ENCODE results near the gene MNX1. TPM values are rescaled to one million over a fixed set of nuclear protein-coding genes. Genes with fewer than 3 reads are reported as not detected.

MNX1 gene
- total RNA-seq, 2 experiments from 2014 or later: not detected

DNA sequence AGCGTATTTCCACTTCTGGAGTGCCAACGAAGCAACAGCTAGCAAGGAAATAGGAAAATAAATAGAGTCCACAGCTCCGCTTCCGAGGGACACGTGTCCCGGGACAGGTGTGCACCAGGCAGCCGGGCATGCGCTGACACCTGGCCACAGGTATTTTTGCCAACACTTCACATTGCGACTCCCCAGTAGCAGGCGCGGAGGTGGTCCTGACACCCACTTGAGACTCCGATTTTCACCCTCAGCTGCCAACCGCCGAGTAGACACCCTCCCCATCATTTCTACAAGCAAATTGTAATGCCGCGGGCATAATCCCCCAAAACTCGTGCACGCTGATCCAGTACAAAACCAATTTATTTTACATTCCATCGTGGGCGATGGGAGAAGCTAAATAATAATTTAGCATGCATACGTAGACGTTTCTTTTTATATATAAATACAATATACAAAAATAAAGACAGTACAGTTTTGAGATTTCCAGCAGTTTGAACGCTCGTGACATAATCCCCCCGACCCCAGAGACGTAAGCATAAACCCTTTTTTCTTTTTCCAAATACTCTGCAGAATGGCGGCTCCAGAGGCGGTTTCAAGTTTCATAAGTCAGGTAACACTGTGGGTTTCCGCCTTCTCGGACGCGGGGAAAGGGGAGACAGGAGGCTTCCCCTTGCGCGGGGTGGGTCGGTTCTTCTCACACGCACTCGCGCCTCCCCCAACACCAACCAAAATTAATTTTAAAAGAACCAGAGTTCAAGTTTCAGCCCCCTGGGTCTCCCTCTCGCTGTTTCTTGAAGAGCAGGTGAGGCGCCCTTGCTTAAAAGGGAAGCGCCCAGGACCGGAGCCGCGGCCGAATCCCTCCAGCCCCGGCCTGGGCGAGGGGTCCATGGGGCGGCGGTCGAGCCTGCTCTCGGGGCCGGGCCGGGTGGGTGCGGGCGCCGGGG, 5.7 kb downstream of the MNX1 start:
- POLR2A ChIA-PET: no interaction called here
- CTCF ChIA-PET: no interaction called here

DNA sequence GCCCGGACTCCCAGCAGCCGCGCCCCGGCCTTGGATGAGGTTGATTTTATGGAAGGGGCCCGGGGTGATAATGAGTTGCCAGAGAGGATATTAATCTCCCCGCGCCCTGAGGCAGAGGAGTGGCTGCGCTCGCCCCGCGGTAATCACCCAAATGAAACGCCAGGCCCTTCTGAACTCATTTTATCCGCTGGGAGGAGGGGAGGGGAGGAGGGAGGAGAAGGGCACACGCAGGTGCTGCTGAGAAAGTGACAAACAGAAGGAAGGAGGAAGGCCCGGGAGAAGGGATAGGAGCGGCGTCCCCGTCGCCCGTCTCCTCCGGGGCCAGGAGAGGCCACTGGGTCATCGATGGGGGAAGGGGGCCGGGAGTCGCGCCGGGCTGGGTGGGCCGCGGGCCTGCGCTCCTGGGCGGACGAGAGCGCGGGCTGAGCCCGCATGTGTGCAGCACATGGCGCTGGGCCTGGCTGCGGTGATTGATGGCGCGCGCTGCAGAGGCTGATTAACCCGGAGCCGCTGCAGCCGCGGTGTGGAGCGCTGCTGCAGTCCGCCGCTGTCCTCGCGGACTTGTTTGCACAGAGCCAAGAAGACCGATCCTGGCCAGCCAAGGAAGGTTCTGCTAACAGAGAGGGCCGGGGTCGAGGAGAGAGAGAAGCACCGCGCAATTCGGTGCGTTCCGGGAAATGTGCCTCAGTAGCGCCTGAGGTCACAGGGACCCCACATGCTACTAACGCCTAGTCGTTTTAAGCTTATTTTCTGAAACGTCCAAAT, 6.5 kb downstream of the MNX1 start:
- ChIA-PET CTCF (no interaction called here), POLR2A (no interaction called here)

DNA sequence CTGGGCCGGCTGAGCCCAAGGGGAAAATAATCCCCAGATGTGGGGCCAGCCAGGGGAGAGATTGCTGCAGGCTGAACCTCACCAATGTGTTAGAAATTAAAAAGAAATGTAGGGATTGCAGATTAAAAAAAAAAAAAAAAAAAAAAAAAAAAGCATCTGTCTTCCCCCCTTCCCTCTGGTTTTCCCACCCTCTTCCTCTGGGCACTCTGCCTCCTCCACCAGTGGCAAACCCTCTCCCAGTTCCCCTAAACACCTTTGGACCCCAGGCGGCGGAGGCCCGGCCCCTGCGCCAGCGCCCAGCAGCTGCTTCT, 7.1 kb downstream of the MNX1 start:
- ChIA-PET POLR2A (no interaction called here), CTCF (no interaction called here)

DNA sequence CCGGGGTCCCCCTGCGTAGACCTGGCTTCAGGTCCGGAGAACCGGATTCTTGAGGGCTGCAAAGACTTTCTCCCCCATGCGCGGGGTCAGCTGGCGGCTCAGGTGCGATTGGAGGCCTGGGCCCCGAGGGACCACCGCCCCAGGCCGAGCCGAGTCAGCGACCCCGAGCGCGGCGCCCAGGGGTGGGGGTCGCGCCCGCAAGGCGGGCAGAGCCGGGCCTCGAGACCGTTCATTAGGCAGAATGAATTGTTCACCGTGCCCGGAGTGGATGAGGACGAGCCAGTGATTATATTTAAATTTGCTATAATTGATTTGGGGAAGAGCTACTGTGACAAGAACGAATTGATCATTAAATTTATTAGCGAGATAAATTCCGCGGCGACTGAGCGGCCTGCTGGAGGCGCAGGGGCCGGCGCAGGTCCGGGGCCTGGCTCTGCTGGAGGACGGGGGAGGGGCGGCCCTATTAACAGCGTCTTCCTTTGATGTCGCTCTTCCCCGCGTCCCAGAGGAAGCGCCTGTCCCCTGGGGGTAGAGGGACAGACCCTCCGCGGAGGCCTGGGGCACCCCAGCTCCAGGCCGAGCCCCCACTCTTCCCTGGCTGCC, 7.5 kb downstream of the MNX1 start:
- CTCF ChIA-PET: interaction anchor here (0.6 kb wide), 1 partner anchor 79 kb away, joined by 3 read pairs; no protein-coding TSS in a partner anchor
- POLR2A ChIA-PET: no interaction called here

DNA sequence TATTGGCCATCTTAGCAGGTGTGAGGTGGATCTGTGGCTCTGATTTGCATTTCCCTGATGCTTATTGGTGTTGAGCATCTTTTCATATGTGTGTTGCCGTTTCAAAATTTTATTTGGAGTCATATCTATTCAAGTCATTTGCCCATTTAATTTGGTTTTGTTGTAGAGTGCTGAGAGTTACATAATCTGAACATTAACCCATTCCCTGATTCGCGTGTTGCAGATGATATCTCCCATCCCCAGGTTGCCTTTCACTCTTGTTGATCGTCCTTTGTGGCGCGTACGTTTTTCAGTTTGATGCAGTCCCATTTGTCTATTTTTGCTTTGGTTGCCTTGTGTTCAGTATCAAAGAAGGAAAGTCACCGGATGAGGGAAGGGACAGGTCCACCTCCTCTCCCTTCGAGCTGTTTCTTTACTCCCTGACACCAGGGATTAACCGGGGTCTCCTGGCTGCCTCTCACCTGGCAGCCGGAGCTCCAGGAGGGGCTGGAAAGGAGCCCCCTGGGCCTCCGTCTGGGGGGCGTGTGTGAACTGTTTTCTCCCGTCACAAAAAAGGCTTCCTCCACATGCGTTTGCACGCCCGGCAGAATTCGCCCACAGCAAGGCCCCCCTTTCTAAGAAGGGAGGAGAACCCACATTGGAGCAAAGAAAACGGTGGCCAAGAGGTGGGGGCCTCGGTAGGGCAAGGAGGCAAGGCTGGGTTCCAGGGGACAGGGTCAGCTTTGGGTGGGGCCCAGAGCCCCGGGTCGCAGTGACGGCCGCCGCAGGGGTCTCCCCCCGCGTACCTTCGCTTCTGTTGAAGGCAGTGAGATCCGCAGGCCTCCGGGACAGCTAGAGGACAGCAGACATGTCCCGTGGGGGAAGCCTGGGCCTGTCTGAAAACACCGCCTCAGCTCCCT, 8.3 kb downstream of the MNX1 start:
- POLR2A ChIA-PET: no interaction called here

DNA sequence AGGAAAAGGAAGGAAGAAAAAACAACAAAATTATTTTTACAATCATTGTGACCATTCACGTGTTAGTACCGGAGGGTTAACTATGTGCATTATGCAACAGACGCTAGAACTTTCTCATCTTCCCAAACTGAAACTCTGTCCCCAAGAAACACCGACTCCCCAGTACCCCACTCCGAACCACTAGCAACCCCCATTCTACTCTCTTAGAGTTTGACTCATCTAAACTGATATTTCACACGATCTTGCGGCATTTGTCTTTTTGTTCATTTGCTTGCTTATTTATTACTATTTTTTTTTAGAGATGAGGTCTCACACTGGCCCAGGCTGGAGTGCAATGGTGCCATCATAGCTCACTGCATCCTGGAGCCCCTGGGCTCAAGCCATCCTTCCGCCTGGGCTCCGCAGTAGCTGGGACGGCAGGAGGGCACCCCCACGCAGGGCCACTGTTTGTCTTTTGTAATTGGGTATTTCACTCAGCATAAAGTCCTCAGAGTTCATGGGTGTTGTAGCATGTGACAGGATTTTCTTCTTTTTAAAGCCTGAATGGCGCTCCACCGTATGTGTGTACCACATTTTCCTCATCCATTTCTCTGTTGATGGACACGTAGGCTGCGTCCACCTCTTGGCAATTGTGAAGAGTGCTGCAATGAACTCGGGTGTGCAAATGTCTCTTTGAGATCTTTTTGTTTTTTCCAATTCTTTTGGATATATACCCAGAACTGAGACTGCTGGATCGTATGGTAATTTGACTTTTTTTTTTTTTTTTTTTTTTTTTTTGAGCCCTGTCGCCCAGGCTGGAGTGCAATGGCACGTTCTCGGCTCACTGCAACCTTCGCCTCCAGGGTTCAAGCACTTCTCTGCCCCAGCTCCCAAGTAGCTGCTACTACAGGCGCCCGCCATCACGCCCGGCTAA, 9.5 kb downstream of the MNX1 start:
- ChIA-PET CTCF (no interaction called here), POLR2A (no interaction called here)

More for the DNA sequence above, 8.3 kb downstream of the MNX1 start:
- CTCF ChIA-PET: interaction anchor here (0.6 kb wide), 1 partner anchor 79 kb away, joined by 3 read pairs; no protein-coding TSS in a partner anchor

DNA sequence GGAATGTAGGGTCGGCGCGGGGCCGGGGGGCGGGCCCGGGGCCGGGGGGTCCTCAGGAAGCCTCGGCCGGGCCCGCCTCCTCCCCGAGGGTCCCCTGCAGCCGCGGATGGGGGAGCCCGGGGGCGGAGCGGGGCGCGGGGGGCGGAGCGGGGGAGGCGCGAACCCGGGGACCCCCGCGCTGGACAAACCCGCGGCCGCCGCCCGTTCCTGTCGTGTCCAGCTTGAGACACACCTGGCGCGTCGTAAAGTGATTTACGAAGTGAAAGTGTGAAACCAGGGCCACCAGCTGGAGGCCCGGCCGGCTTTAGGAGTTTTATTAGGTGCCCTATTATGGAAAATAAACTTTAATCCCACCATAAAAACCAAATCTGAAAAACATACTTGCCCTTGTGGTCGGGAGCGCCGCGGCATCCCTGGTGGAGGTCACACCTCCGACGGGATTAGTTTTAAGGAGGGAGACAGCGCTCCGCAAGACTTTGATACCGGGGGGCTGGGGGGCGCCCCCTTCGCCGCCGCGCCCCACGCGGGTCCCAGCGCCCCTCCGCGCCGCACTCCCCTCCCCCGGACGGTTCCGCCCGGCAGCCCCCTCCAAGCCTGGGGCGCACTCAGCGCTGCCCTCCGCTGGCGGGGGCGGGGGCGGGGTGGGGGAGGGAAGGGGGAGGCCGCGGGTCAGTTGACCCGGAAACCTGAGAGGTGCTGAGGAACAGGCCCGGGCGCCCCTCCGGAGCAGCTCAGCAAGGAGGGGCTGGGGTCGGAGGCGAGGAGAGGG, 10.3 kb downstream of the MNX1 start:
- ChIA-PET CTCF (no interaction called here), POLR2A (no interaction called here)

DNA sequence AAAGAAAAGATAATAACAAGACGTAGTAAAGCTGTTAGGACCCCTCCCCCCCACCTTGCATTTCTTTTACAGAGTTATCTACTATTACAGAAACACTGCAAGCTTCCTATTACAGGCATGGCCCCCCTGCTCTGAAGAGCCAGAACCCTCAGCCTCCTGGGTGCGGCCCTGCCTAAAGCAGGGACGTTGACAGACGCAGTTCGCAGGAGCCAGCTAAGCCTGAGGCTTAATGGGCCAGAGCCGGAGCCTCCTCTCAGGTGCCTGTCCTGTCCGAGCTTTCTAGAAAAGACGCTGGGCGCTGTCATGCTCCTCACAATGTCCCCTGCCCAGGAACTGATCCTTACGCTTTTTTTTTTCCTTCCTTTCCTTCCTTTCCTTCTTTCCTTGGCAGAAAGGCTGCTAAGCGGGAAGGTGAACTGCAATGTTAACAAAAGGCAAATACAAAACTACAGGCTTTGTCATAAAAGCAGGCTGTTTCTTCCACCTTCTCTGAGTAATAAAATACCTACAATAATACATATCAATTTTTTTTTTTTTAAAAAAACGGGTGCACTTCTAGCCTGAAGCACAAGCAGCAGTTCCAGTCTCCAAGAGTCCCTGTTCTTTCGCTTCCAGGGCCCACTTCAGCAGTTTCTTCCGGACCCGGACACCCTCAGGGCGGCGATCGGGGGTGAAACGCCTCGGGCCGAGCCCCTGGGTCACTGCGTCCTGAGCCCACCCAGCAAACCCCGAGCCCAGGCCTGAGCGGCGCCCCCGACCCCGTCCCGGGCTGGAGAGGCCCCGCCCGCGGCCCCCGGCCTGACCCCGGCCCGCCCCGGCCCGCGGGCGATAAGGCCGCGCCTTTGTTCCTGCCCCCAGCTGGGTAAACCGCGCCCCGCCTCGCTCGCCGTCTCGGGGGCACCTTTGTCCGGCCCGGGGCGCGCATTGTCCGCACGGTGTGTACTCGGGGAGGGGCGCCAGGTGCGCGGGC, 11.2 kb downstream of the MNX1 start:
- POLR2A ChIA-PET: no interaction called here
- CTCF ChIA-PET: no interaction called here

DNA sequence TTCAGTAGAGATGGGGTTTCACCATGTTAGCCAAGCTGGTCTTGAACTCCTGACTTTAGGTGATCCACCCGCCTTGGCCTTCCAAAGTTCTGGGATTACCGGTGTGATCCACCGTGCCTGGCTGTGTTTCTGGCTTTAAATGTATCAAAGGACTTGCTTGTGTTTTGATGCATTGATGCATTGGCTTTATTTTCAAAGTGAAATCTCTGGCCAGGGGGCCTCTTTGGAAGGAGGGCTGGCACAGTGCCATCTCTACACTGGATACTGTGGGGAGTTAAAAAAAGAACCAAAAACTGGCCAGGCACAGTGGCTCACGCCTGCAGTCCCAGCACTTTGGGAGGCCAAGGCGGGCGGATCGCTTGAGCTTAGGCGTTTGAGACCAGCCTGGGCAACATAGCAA, 16.0 kb downstream of the MNX1 start:
- POLR2A ChIA-PET: no interaction called here
- CTCF ChIA-PET: no interaction called here

DNA sequence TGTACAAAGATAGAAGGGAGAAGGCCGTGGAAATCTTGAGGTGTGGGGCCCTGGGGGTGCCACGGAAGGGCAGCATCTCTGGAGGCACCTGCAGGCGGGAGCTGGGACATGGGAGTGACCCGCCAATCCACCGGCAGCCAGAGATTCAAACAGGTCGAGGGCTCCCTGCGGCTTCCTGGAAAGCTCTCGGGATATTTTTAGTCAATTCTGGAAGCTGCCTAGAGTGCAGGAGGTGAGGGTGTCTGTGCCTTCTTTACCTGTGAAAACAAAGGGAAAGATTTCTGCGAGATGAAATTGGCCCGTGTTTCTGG, 16.6 kb downstream of the MNX1 start:
- ChIA-PET CTCF (no interaction called here), POLR2A (no interaction called here)

DNA sequence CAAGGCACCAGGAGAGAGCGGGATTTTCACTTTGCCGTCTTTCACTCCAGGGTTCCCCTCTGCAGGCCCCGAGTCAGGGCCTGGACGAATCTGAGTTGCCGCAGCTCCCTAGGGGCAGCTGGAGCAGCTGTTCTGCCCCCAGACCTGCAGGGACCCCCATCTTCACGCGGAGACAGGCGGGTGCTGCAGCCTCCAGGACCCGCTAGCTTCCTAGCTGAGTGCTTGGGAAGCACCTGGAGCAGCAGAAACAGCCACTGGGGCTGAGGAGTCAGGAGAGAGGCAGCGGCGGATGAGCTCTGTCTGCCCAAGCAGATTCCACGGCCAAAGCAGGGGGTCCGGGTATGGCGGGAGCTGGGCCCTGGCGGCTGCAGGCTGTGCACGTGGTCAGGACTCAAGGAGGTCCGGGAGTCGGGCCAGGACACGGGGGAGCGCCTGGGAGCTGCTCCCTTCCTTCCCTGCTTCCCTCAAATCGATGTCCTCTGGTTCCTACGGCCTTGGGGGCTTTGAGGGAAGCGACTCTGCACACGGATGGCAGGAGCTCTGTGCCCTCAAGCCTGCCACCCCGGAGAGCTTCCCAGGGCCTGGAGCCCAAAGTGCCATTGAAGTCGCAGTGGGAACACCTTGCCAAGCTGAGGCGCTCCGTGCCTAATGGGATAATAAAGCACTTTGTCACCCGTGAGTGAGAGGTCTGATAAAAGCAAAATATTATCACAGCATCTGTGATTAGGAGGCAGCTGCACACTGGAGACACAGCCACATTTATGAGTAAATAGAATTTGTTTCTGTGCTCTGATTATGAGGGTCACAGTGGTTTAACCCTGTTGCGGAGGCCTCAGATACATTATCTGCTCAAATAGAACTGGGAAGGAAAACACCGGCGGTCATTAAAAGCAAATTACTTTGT, 17.2 kb downstream of the MNX1 start:
- ChIA-PET CTCF (no interaction called here), POLR2A (no interaction called here)

DNA sequence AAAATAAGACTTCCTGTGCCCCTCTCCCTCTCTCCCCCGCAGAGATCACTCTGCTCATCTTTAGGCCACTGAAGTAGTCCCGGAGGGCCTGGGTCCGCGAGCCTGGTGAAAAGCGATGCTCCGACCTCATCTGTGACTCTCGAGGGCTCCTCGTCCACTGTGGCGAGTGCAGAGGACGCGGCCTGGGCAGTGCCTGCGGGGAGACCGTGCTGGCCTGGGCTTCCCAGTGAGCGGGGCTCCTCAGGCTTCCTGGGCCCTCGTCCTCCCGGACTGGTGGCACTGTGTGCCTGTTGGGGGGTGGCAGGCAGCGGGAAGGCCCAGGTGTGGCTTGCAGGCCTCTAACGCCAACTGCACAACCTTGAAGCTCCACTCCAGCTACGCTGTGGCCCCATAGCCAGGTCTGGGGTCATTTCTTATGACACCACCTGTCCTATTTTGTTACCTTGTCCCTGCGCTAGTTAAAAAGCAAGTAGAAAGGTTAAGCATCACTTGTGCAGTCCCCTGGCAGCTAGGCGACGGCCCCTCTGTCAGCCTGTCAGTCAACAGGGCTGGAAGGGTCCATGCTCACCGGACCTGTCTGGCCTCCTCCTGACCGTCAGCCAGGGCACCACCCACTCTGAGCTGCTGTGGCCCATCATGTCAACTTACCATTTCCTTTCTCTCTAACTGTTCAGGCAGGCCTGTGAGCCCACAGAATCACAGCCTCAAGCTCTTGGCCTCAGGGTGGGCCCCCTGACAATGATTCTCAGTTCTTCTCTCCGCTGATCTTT, 20.5 kb downstream of the MNX1 start:
- POLR2A ChIA-PET: no interaction called here
- CTCF ChIA-PET: no interaction called here

DNA sequence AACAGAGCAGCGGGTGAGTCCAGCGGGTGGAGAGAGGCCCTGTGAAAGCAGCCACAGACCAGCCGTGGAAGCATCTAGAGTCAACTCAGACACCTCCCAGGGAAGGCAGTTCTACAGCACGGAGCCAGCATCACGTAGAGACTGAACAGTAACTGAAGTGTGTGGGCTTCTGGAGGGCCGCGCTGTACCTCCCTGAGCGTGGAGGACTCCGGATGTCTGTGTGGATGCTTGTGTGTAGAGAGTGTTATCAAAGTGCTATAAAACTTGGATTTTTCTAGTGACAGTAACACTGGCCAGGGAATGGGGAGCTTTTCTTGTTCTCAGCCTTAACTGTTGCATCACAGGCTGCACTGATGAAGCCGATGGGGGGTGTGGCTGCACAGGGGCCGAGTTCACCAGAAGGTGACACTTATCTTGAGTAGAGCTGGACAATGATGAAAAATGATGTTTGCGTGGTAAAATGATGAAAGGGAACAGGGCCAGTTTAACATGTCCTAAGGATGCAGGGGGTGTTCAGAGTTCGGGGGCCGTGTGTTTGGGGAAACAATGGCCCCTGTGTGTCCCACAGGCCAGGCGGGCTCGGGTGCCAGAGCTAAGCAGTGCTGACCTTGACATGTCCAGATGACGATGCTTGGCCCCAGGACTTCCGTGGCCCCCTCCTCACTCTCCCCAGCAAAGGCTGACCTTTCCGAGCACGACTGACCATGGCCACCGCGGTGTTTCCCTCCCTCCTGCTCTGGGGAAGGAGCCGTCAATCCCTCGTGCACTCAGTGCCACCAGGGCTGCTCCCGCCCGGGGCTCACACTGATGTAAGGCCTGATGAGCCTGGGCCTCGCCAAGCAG, 21.9 kb downstream of the MNX1 start:
- ChIA-PET POLR2A (no interaction called here), CTCF (no interaction called here)

DNA sequence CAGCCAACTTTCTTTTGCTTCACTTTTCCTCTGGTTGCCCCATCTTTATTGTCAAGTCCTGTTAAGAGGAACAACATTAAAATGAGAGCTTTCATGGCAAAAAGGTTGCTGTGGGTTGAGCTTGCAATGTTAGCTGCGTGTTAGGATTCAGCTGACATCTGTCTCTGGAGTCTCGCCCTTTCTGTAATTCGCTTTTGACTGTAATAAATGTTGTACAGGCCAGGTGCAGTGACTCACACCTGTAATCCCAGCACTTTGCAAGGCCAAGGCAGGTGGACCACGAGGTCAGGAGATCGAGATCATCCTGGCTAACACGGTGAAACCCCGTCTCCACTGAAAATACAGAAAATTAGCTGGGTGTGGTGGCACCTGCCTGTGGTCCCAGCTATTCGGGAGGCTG, 24.1 kb downstream of the MNX1 start:
- ChIA-PET CTCF (interaction anchor here (0.6 kb wide), 1 partner anchor 10 kb away, joined by 3 read pairs; no protein-coding TSS in a partner anchor), POLR2A (no interaction called here)
